ENCODE results near the gene PVR. TPM values are rescaled to one million over a fixed set of nuclear protein-coding genes. Genes with fewer than 3 reads are reported as not detected.

Gene PVR
- total RNA-seq, 1 donor from 2014 or later: 14.8 TPM

- Mint-ChIP-seq H3K4me1 (ENCODE audit: unreplicated experiment) (no peaks in the 10 kb centered on the region), H3K4me3 (ENCODE audit: unreplicated experiment) (no peak overlapping the region), H3K27me3 (ENCODE audit: unreplicated experiment) (peaks cover 6% of the 10 kb centered on the region), H3K36me3 (ENCODE audit: low read depth, unreplicated experiment) (peaks cover 28% of the 10 kb centered on the region), H3K9me3 (ENCODE audit: unreplicated experiment) (peaks cover 3% of the 10 kb centered on the region), H3K27ac (ENCODE audit: unreplicated experiment) (no peak overlapping the region)
- DNase-seq (ENCODE audit: low spot score): peak; percentile 82
- peak; percentile 86 for TF ChIP-seq CTCF (IDR thresholded peaks at IDR 0.05; ENCODE audit: unreplicated experiment)
Observed at GRCh38 chr19:44657211-44657921, 13.7 kb downstream of the PVR start.

- peaks cover 4% of the 10 kb centered on the region for H3K27me3 Mint-ChIP-seq (ENCODE audit: unreplicated experiment)
- no peak overlapping the region for H3K27ac Mint-ChIP-seq (ENCODE audit: unreplicated experiment)
- H3K9me3 Mint-ChIP-seq (ENCODE audit: unreplicated experiment): peaks cover 3% of the 10 kb centered on the region
- peaks cover 36% of the 10 kb centered on the region for H3K36me3 Mint-ChIP-seq (ENCODE audit: low read depth, unreplicated experiment)
- DNase-seq (ENCODE audit: low spot score): no peak
- no peak overlapping the region for H3K4me3 Mint-ChIP-seq (ENCODE audit: unreplicated experiment)
- H3K4me1 Mint-ChIP-seq (ENCODE audit: unreplicated experiment): no peaks in the 10 kb centered on the region
- TF ChIP-seq CTCF (IDR thresholded peaks at IDR 0.05; ENCODE audit: unreplicated experiment): no peak
Observed at GRCh38 chr19:44658069-44658733, 14.5 kb downstream of the PVR start.

- H3K9me3 Mint-ChIP-seq (ENCODE audit: unreplicated experiment): peaks cover 3% of the 10 kb centered on the region
- H3K4me1 Mint-ChIP-seq (ENCODE audit: unreplicated experiment): no peaks in the 10 kb centered on the region
- H3K27me3 Mint-ChIP-seq (ENCODE audit: unreplicated experiment): peaks cover 4% of the 10 kb centered on the region
- H3K36me3 Mint-ChIP-seq (ENCODE audit: low read depth, unreplicated experiment): peaks cover 38% of the 10 kb centered on the region
- TF ChIP-seq CTCF (IDR thresholded peaks at IDR 0.05; ENCODE audit: unreplicated experiment): no peak
- no peak overlapping the region for H3K4me3 Mint-ChIP-seq (ENCODE audit: unreplicated experiment)
- no peak overlapping the region for H3K27ac Mint-ChIP-seq (ENCODE audit: unreplicated experiment)
- no peak for DNase-seq (ENCODE audit: low spot score)
Observed at GRCh38 chr19:44660081-44660480, 16.4 kb downstream of the PVR start.

GRCh38 chr19:44661205-44661604, 17.5 kb downstream of the PVR start:
- TF ChIP-seq CTCF (IDR thresholded peaks at IDR 0.05; ENCODE audit: unreplicated experiment): no peak
- H3K9me3 Mint-ChIP-seq (ENCODE audit: unreplicated experiment): no peaks in the 10 kb centered on the region
- H3K4me1 Mint-ChIP-seq (ENCODE audit: unreplicated experiment): no peaks in the 10 kb centered on the region
- H3K27me3 Mint-ChIP-seq (ENCODE audit: unreplicated experiment): peaks cover 4% of the 10 kb centered on the region
- H3K27ac Mint-ChIP-seq (ENCODE audit: unreplicated experiment): no peak overlapping the region
- DNase-seq (ENCODE audit: low spot score): no peak
- no peak overlapping the region for H3K4me3 Mint-ChIP-seq (ENCODE audit: unreplicated experiment)
- H3K36me3 Mint-ChIP-seq (ENCODE audit: low read depth, unreplicated experiment): peaks cover 33% of the 10 kb centered on the region

GRCh38 chr19:44661904-44662303, 18.2 kb downstream of the PVR start:
- Mint-ChIP-seq H3K4me3 (ENCODE audit: unreplicated experiment) (no peak overlapping the region), H3K27me3 (ENCODE audit: unreplicated experiment) (peaks cover 4% of the 10 kb centered on the region), H3K4me1 (ENCODE audit: unreplicated experiment) (no peaks in the 10 kb centered on the region), H3K9me3 (ENCODE audit: unreplicated experiment) (no peaks in the 10 kb centered on the region), H3K36me3 (ENCODE audit: low read depth, unreplicated experiment) (peaks cover 29% of the 10 kb centered on the region), H3K27ac (ENCODE audit: unreplicated experiment) (no peak overlapping the region)
- no peak for TF ChIP-seq CTCF (IDR thresholded peaks at IDR 0.05; ENCODE audit: unreplicated experiment)
- DNase-seq (ENCODE audit: low spot score): no peak
